ENCODE measurements around the gene SELENOO.

SELENOO gene

GRCh38 chr22:50253941-50254340 lies 53.1 kb downstream of the SELENOO start:
- TF ChIP-seq FOXM1 (IDR thresholded peaks at IDR 0.05; ENCODE audit: borderline replicate concordance, low read depth), result no peak
- TF ChIP-seq CEBPB (IDR thresholded peaks at IDR 0.05), result no peak
- TF ChIP-seq YY1 (IDR thresholded peaks at IDR 0.05; ENCODE audit: low read depth), result no peak

DNA sequence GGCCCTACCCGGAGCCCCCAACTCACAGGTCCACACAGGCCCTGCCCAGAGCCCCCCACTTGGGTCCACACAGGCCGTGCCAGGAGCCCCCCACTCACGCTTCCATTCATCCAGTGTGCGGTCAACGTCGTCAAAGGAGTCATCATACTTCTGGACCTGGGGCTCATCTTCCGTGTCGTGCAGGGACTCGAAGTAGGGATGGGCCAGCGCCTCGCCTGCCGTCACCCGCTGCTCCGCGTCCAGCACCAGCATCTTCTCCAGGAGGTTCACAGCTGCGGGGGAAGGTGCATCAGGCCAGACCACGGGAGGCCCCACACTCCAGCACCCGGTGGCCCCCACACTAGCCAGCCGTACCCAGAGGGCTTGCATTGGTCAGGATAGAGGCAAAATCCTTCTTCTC lies 54.3 kb downstream of the SELENOO start:
- TF ChIP-seq TCF12 (IDR thresholded peaks at IDR 0.05; ENCODE audit: low read depth), result no peak
- no peak for TF ChIP-seq RAD21 (IDR thresholded peaks at IDR 0.05; ENCODE audit: low read depth)
- TF ChIP-seq EP300 (IDR thresholded peaks at IDR 0.05; ENCODE audit: borderline replicate concordance), result no peak
- no peak for TF ChIP-seq CREB1 (IDR thresholded peaks at IDR 0.05; ENCODE audit: low read depth)
- TF ChIP-seq TEAD4 (IDR thresholded peaks at IDR 0.05), result no peak
- TF ChIP-seq CEBPB (IDR thresholded peaks at IDR 0.05), result no peak
- TF ChIP-seq TAF1 (IDR thresholded peaks at IDR 0.05; ENCODE audit: low read depth), result no peak
- TF ChIP-seq EGR1 (IDR thresholded peaks at IDR 0.05), result no peak
- TF ChIP-seq USF1 (IDR thresholded peaks at IDR 0.05), result no peak

DNA sequence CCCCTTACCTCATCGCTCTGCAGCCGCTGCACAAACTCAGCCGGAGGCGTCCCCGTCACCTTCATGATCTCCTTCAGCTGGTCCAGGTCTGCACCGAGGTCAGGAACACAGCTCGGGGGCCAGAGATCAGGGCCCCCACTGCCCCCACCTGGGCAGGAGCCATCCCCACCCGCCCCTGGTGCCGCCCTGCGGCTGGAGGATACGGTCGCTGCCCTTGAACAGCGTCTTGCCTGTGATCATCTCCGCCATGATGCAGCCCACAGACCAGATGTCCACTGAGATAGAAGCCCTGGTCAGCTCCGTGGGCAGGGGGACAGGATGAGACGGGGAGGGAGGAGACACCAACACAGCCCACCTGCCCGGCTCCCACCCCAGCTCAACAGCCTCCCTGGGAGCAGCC lies 54.8 kb downstream of the SELENOO start:
- TF ChIP-seq NFIC (IDR thresholded peaks at IDR 0.05), result no peak

- no peak for TF ChIP-seq EP300 (IDR thresholded peaks at IDR 0.05; ENCODE audit: borderline replicate concordance)
- no peak for TF ChIP-seq CEBPB (IDR thresholded peaks at IDR 0.05)
- TF ChIP-seq ZBTB7A (IDR thresholded peaks at IDR 0.05; ENCODE audit: low read depth), result no peak
Observed at GRCh38 chr22:50256258-50256862, 55.5 kb downstream of the SELENOO start.

- TF ChIP-seq CREB1 (IDR thresholded peaks at IDR 0.05; ENCODE audit: low read depth) (no peak), FOXM1 (IDR thresholded peaks at IDR 0.05; ENCODE audit: borderline replicate concordance, low read depth) (no peak), NFIC (IDR thresholded peaks at IDR 0.05) (no peak), EP300 (IDR thresholded peaks at IDR 0.05; ENCODE audit: borderline replicate concordance) (no peak), CEBPB (IDR thresholded peaks at IDR 0.05) (no peak), EGR1 (IDR thresholded peaks at IDR 0.05) (no peak), TAF1 (IDR thresholded peaks at IDR 0.05; ENCODE audit: low read depth) (no peak), YY1 (IDR thresholded peaks at IDR 0.05; ENCODE audit: low read depth) (no peak), USF1 (IDR thresholded peaks at IDR 0.05) (no peak), TEAD4 (IDR thresholded peaks at IDR 0.05) (no peak), ZBTB7A (IDR thresholded peaks at IDR 0.05; ENCODE audit: low read depth) (no peak), RAD21 (IDR thresholded peaks at IDR 0.05; ENCODE audit: low read depth) (no peak)
- TF ChIP-seq, protein P1, sequence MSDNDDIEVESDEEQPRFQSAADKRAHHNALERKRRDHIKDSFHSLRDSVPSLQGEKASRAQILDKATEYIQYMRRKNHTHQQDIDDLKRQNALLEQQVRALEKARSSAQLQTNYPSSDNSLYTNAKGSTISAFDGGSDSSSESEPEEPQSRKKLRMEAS (IDR thresholded peaks at IDR 0.05), result no peak
- TF ChIP-seq, protein P2, sequence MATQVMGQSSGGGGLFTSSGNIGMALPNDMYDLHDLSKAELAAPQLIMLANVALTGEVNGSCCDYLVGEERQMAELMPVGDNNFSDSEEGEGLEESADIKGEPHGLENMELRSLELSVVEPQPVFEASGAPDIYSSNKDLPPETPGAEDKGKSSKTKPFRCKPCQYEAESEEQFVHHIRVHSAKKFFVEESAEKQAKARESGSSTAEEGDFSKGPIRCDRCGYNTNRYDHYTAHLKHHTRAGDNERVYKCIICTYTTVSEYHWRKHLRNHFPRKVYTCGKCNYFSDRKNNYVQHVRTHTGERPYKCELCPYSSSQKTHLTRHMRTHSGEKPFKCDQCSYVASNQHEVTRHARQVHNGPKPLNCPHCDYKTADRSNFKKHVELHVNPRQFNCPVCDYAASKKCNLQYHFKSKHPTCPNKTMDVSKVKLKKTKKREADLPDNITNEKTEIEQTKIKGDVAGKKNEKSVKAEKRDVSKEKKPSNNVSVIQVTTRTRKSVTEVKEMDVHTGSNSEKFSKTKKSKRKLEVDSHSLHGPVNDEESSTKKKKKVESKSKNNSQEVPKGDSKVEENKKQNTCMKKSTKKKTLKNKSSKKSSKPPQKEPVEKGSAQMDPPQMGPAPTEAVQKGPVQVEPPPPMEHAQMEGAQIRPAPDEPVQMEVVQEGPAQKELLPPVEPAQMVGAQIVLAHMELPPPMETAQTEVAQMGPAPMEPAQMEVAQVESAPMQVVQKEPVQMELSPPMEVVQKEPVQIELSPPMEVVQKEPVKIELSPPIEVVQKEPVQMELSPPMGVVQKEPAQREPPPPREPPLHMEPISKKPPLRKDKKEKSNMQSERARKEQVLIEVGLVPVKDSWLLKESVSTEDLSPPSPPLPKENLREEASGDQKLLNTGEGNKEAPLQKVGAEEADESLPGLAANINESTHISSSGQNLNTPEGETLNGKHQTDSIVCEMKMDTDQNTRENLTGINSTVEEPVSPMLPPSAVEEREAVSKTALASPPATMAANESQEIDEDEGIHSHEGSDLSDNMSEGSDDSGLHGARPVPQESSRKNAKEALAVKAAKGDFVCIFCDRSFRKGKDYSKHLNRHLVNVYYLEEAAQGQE (IDR thresholded peaks at IDR 0.05; ENCODE audit: low read depth), result no peak
Observed at GRCh38 chr22:50257041-50257440, 56.2 kb downstream of the SELENOO start.

DNA sequence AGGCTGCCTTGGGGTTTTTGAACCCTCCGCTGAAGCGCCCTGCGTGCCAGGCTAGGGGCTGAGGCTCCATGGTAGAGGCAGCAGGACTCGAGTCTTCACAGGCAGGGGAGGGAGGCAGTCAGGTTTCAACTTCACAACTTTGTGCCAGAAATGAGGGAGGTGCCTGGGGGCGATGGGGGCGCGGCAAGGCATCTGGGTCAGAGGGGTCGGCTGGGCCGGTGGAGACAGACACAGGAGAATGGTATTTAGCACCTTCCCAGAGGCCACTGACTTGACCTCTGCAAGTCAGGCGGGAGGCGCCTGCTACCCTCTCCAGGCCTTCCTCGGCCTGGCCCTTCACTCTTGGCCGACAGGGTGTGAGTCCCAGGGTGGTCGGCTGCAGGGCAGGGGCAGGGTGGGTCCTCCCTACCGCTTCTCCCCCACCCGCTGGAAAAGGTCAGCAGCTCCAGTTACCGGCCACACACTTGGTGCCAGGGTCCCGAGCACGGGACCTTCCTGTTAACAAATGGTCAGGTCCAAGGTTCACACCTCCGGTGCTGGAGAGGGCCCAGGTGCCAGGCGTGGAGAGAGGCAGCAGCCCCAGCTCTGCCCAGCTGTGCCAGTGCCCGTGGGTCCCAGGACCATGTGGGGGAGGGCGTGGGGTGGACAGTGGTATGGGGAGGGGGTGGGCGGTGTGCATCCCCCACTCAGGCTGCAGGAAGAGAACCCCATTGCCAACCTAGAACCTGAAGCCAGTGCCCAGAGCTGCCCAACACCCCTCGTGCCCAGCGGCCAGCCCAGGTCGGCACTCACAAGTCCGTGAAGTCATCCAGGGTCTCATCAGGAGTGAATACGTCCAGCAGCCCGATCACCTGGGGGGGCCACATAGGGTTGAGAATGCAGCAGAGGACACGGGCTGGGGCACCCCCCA lies 56.9 kb downstream of the SELENOO start:
- TF ChIP-seq RAD21 (IDR thresholded peaks at IDR 0.05; ENCODE audit: low read depth) (no peak), EGR1 (IDR thresholded peaks at IDR 0.05) (no peak), CEBPB (IDR thresholded peaks at IDR 0.05) (no peak), TEAD4 (IDR thresholded peaks at IDR 0.05) (no peak)

- TF ChIP-seq FOXM1 (IDR thresholded peaks at IDR 0.05; ENCODE audit: borderline replicate concordance, low read depth), result no peak
- TF ChIP-seq, protein P1 (IDR thresholded peaks at IDR 0.05), result no peak
- TF ChIP-seq EGR1 (IDR thresholded peaks at IDR 0.05), result no peak
- no peak for TF ChIP-seq RAD21 (IDR thresholded peaks at IDR 0.05; ENCODE audit: low read depth)
- no peak for TF ChIP-seq ZBTB7A (IDR thresholded peaks at IDR 0.05; ENCODE audit: low read depth)
- no peak for TF ChIP-seq TAF1 (IDR thresholded peaks at IDR 0.05; ENCODE audit: low read depth)
- TF ChIP-seq CREB1 (IDR thresholded peaks at IDR 0.05; ENCODE audit: low read depth), result no peak
- TF ChIP-seq CEBPB (IDR thresholded peaks at IDR 0.05), result no peak
- TF ChIP-seq, protein P2 (IDR thresholded peaks at IDR 0.05; ENCODE audit: low read depth), result no peak
- TF ChIP-seq YY1 (IDR thresholded peaks at IDR 0.05; ENCODE audit: low read depth), result no peak
- no peak for TF ChIP-seq NFIC (IDR thresholded peaks at IDR 0.05)
- TF ChIP-seq TEAD4 (IDR thresholded peaks at IDR 0.05), result no peak
- TF ChIP-seq USF1 (IDR thresholded peaks at IDR 0.05), result no peak
- TF ChIP-seq EP300 (IDR thresholded peaks at IDR 0.05; ENCODE audit: borderline replicate concordance), result no peak
Observed at GRCh38 chr22:50258361-50259292, 57.8 kb downstream of the SELENOO start.

Measured in Ishikawa (cell line).